A549 (cell line): ENCODE measurements around the gene NRIP3. TPM values are rescaled to one million over a fixed set of nuclear protein-coding genes. Genes with fewer than 3 reads are reported as not detected.

Source experiments
- ATAC-seq, 2 experiments: fragments of 200-7000 bp in 1 of 2; fragments of >200 bp in 1 of 2; cut with Nextera tagmentation in 1 of 2; cut with Tn5 transposase in 1 of 2; 3 replicates each; pipeline versions ENCODE4 v1.8.0 to v1.9.1; 2018 to 2020; ENCODE audit warnings: mild to moderate bottlenecking in 1 of 2, moderate library complexity in 1 of 2
- CTCF ChIA-PET: fragments of 300-600 bp; sonication (Branson Sonifier 250); formaldehyde crosslinking; extraction: SDS; loops from one replicate; lab custom pipeline; 2021; ENCODE audit warnings: antibody characterized with exemption, inconsistent platforms; lab: Yijun Ruan, JAX
- POLR2A ChIA-PET: fragments of 350-600 bp; formaldehyde crosslinking; extraction: SDS; loops from one replicate; lab custom pipeline; 2021; ENCODE audit warnings: antibody characterized with exemption, inconsistent platforms; lab: Yijun Ruan, JAX
- DNase-seq, 2 experiments: peaks; one replicate each; pipeline versions ENCODE4 v3.0.0 to v3.0.0-alpha.2; 2011 to 2016; ENCODE audit warnings: low read depth in 1 of 2, low spot score in 1 of 2
- FAIRE-seq: peaks from 2 replicates; lab custom pipeline; 2011; peaks lifted over from hg19 to GRCh38; lab: Jason Lieb, UNC
- H3K27ac ChIP-seq, 2 experiments: fragments of >200 bp; sonication (Bioruptor Twin); formaldehyde crosslinking; 3 replicates each; pipeline ENCODE4 v1.5.1; 2016 to 2017
- H3K4me1 ChIP-seq: fragments of >200 bp; sonication (Bioruptor Twin); formaldehyde crosslinking; 3 replicates; pipeline ENCODE4 v1.6.1; 2016
- H3K4me2 ChIP-seq: fragments of >200 bp; sonication (Bioruptor Twin); formaldehyde crosslinking; 3 replicates; pipeline ENCODE4 v1.6.1; 2016
- H3K4me3 ChIP-seq: fragments of >200 bp; sonication (Bioruptor Twin); formaldehyde crosslinking; 3 replicates; pipeline ENCODE4 v1.5.1; 2016
- H3K9me3 ChIP-seq: fragments of >200 bp; sonication (Bioruptor Twin); formaldehyde crosslinking; 3 replicates; pipeline ENCODE4 v1.6.1; 2016
- CTCF ChIP-seq: fragments of >200 bp; sonication (Bioruptor Twin); formaldehyde crosslinking; IDR thresholded peaks from 3 replicates; pipeline ENCODE4 v1.5.1; 2016
- FOSB ChIP-seq: fragments of 250-450 bp; sonication (Bioruptor Pico); IDR thresholded peaks from 2 replicates; pipeline ENCODE4 v1.5.0; 2020; ENCODE audit warnings: mild to moderate bottlenecking, moderate library complexity
- GATA3 ChIP-seq: IDR thresholded peaks from 2 replicates; pipeline ENCODE4 v1.6.1; 2012; ENCODE audit warnings: borderline replicate concordance
- HEYL ChIP-seq: fragments of 250-450 bp; sonication (Bioruptor Pico); IDR thresholded peaks from 2 replicates; pipeline ENCODE4 v1.8.0; 2021; ENCODE audit warnings: mild to moderate bottlenecking, moderate library complexity
- HMGXB4 ChIP-seq: fragments of 250-450 bp; sonication (Bioruptor Pico); IDR thresholded peaks from 2 replicates; pipeline ENCODE4 v1.5.0; 2021; ENCODE audit warnings: mild to moderate bottlenecking, moderate library complexity, borderline replicate concordance
- HOXB13 ChIP-seq: fragments of 250-450 bp; sonication (Bioruptor Pico); IDR thresholded peaks from 2 replicates; pipeline ENCODE4 v1.5.0; 2020; ENCODE audit warnings: low read depth, mild to moderate bottlenecking, moderate library complexity
- JUN ChIP-seq, 2 experiments: fragments of >200 bp; sonication (Bioruptor Twin); formaldehyde crosslinking; IDR thresholded peaks; 2 replicates in 1 of 2; 3 replicates in 1 of 2; pipeline ENCODE4 v1.6.1; 2016 to 2017
- JUNB ChIP-seq: fragments of >200 bp; sonication (Bioruptor Twin); formaldehyde crosslinking; IDR thresholded peaks from 2 replicates; pipeline ENCODE4 v1.6.1; 2016
- KDM5A ChIP-seq: fragments of 200-600 bp; sonication (generic); IDR thresholded peaks from 2 replicates; pipeline ENCODE4 v1.6.1; 2016; ENCODE audit warnings: antibody characterized with exemption, mild to moderate bottlenecking
- MAZ ChIP-seq: fragments of 150-350 bp; IDR thresholded peaks from 2 replicates; pipeline ENCODE4 v1.6.1; 2014; ENCODE audit warnings: antibody characterized with exemption, low read depth, low read length, borderline replicate concordance
- NR3C1 ChIP-seq: fragments of >200 bp; sonication (Bioruptor Twin); formaldehyde crosslinking; IDR thresholded peaks from 3 replicates; pipeline ENCODE4 v1.6.1; 2017
- PBX3 ChIP-seq: IDR thresholded peaks from 2 replicates; pipeline ENCODE4 v1.6.1; 2012
- POLR2A ChIP-seq: IDR thresholded peaks from 2 replicates; pipeline ENCODE4 v1.6.1; 2012; ENCODE audit warnings: mild to moderate bottlenecking, low read length
- POLR2AphosphoS2 ChIP-seq: conservative IDR thresholded peaks from 2 replicates; pipeline ENCODE4 v1.6.1; 2012; ENCODE audit warnings: low read length, improper control_type of control experiment, inconsistent platforms
- RAD21 ChIP-seq, 2 experiments: fragments of >200 bp in 1 of 2; sonication (Bioruptor Twin) in 1 of 2; formaldehyde crosslinking in 1 of 2; IDR thresholded peaks in 1 of 2; conservative IDR thresholded peaks in 1 of 2; 2 replicates in 1 of 2; 3 replicates in 1 of 2; pipeline ENCODE4 v1.6.1; 2012 to 2018; ENCODE audit warnings: inconsistent platforms in 1 of 2
- REST ChIP-seq: fragments of 200-600 bp; sonication (generic); IDR thresholded peaks from 2 replicates; pipeline ENCODE4 v1.6.1; 2016; ENCODE audit warnings: antibody characterized with exemption, mild to moderate bottlenecking, moderate library complexity
- TFCP2L1 ChIP-seq: fragments of 250-450 bp; sonication (Bioruptor Pico); IDR thresholded peaks from 2 replicates; pipeline ENCODE4 v1.5.0; 2021; ENCODE audit warnings: mild to moderate bottlenecking
- ZC3H11A ChIP-seq: fragments of 450-650 bp; IDR thresholded peaks from 2 replicates; pipeline ENCODE4 v1.6.1; 2014; ENCODE audit warnings: antibody characterized with exemption, mild to moderate bottlenecking
- WGBS: methylation state at CpG from one replicate; pipeline ENCODE4 v1.1.6; 2017; ENCODE audit errors: missing lambda C conversion rate; 5-methylcytosine and 5-hydroxymethylcytosine counted together
- polyA plus RNA-seq, 4 experiments: library from polyadenylated mRNA; depleted of rRNA in 3 of 4; stranded (reverse); fragments of >200 nt; fragmentation: RNase III in 1 of 4; extraction: RNeasy Plus Mini Kit Qiagen cat#74134 plus additional on column Dnase treatment in 1 of 4; gene quantifications; 2 replicates in 3 of 4; 3 replicates in 1 of 4; pipeline ENCODE4 v1.2.3, GENCODE V29; 2011 to 2017

Gene NRIP3
- polyA plus RNA-seq, 2 of the 4 experiments (the other 2 are of a cell fraction): 0.49 to 1.0 TPM

- no peak for TF ChIP-seq JUNB
- TF ChIP-seq, all 56 proteins: peak for 0
- no peak overlapping the region for H3K27ac ChIP-seq
- no peak for ATAC-seq
- H3K4me2 ChIP-seq: no peak overlapping the region
- ChIA-PET POLR2A (no interaction called here), CTCF (interaction anchor here (1.1 to 4.1 kb wide), 3 partner anchors 12 to 129 kb away, joined by 3 to 16 read pairs (median 3); no protein-coding TSS in a partner anchor)
- H3K4me1 ChIP-seq: no peaks in the 10 kb centered on the region
- no peak for FAIRE-seq
- no peaks in the 10 kb centered on the region; the same call in 2 of the 3 replicates for H3K9me3 ChIP-seq
- 17% methylated on average over 1 of the region's 1 CpG for WGBS
- no peak for DNase-seq
- H3K4me3 ChIP-seq: no peak overlapping the region
Observed at GRCh38 chr11:9008661-9009060, 4.9 kb upstream of the NRIP3 start.

- FAIRE-seq (no peak), DNase-seq (no peak), ATAC-seq (no peak)
- H3K27ac ChIP-seq: no peak overlapping the region
- no peak overlapping the region for H3K4me2 ChIP-seq
- no peak overlapping the region for H3K4me3 ChIP-seq
- POLR2A ChIA-PET: no interaction called here
- TF ChIP-seq GATA3 (no peak), HOXB13 (no peak), TFCP2L1 (CRISPR knock-in tag) (no peak), HMGXB4 (CRISPR knock-in tag) (no peak), NR3C1 (no peak), JUN (IDR thresholded peaks at IDR 0.05) (no peak), HEYL (CRISPR knock-in tag) (no peak), RAD21 (conservative IDR thresholded peaks at IDR 0.05 in 1 of 2, IDR thresholded peaks at IDR 0.05 in 1 of 2) (no peak), FOSB (CRISPR knock-in tag) (no peak), POLR2A (no peak), POLR2AphosphoS2 (no peak), MAZ (no peak), CTCF (no peak), REST (no peak), KDM5A (no peak), PBX3 (no peak), ZC3H11A (no peak)
- WGBS: 13% methylated on average over 3 of the region's 3 CpGs
- no peaks in the 10 kb centered on the region; the same call in 2 of the 3 replicates for H3K9me3 ChIP-seq
- H3K4me1 ChIP-seq: peaks cover 4% of the 10 kb centered on the region; the same call in 1 of the 3 replicates
- CTCF ChIA-PET: interaction anchor here (0.6 to 4.1 kb wide), 6 partner anchors 9 to 130 kb away, joined by 3 to 16 read pairs (median 4); no protein-coding TSS in a partner anchor
Observed at GRCh38 chr11:9008011-9008550, 4.3 kb upstream of the NRIP3 start.
